Measurements from ENCODE around the gene IAPP.
"Not testable (repeated sequence)": the region's sequence is repeated elsewhere in the genome, so short reads cannot be mapped to it uniquely, and the experiment has no call there.

The IAPP gene

DNA sequence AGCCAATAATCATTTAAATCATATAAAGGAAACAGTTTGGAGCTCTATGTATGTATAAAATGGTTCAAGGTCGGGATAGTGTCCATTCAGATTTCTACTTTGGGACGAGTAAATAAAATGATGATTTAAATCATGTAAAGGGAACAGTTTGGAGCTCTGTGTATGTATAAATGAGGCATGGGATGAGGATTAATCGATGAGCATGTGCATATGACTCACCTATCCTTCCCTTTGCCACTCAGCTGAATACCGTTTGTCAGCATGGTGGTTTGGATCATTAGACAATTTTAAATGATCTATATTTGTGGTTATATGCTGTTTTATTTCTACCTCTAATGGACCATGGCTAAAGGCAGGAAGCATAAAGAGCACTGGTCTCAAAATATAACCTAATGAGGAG lies 30.9 kb upstream of the IAPP start:
- no peaks in the 10 kb centered on the region for H3K36me3 ChIP-seq (ENCODE audit: insufficient read depth, low read length)
- H3K27ac ChIP-seq (ENCODE audit: low read depth, low read length) = no peak overlapping the region
- no peaks in the 10 kb centered on the region for H3K9me3 ChIP-seq (ENCODE audit: low read length)
- no peaks in the 10 kb centered on the region for H3K27me3 ChIP-seq (ENCODE audit: control insufficient read depth in 1 of 2, insufficient read depth in 2 of 2, low read length in 2 of 2)
- no peak overlapping the region for H3K4me3 ChIP-seq (ENCODE audit: low read depth in 1 of 2, low read length in 2 of 2)
- no peaks in the 10 kb centered on the region for H3K4me1 ChIP-seq (ENCODE audit: insufficient read depth, low read length)
- no peak overlapping the region for H3K9ac ChIP-seq (ENCODE audit: low read length)

DNA sequence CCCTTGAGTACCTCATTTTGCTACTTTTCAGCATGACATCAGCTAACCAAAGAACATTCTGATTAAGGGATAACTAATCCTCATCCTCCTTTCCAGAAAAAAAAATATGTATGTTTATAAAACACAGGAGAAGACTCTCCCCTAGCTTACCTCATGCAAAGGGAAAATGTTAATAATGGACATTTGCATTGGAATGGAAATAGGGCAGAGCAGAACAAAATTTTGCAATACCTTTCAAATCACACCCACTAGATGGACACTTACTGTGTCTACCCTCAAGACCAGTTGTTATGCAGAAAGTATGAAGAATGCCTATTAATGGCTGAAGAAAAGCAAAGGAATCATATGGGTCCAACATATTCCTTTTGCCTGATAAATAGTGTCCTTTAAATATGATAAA lies 29.1 kb upstream of the IAPP start:
- no peaks in the 10 kb centered on the region for H3K9me3 ChIP-seq (ENCODE audit: low read length)
- H3K36me3 ChIP-seq (ENCODE audit: insufficient read depth, low read length) = no peaks in the 10 kb centered on the region
- H3K4me1 ChIP-seq (ENCODE audit: insufficient read depth, low read length) = no peaks in the 10 kb centered on the region
- no peaks in the 10 kb centered on the region for H3K27me3 ChIP-seq (ENCODE audit: control insufficient read depth in 1 of 2, insufficient read depth in 2 of 2, low read length in 2 of 2)
- H3K9ac ChIP-seq (ENCODE audit: low read length) = no peak overlapping the region
- no peak overlapping the region for H3K4me3 ChIP-seq (ENCODE audit: low read depth in 1 of 2, low read length in 2 of 2)
- no peak overlapping the region for H3K27ac ChIP-seq (ENCODE audit: low read depth, low read length)

DNA sequence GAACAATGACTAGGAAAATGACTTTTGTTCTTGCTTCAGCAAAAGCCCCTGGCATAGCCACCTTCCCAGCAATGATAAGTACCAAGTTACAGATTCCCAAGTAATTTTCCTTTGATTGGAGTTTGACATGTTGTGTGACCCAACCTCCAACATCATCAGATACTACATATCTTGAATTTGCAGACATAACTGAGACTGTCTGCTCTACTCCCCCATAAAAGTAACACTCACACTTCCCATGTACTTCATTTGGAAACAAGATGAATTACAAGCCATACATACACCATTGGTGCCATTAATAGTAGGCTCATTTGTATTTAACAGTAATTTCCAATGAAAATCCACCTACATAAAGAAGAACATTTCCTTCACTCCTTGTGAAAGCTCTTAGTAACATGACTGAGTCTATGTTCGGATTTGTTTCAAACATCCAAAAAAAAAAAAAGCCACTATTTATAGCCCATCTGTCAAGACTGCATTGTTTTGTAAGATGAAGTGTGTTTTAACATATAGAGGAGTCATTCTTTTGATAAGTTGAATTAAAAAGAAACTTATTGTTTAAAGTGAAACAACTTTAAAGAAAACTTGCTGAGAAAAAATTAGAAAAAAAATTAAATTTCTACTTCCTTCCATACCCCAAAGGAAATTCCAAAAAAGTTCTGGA lies 26.0 kb upstream of the IAPP start:
- H3K36me3 ChIP-seq (ENCODE audit: insufficient read depth, low read length) = no peaks in the 10 kb centered on the region
- H3K4me1 ChIP-seq (ENCODE audit: insufficient read depth, low read length) = no peaks in the 10 kb centered on the region
- no peak overlapping the region for H3K4me3 ChIP-seq (ENCODE audit: low read depth in 1 of 2, low read length in 2 of 2)
- no peaks in the 10 kb centered on the region for H3K9me3 ChIP-seq (ENCODE audit: low read length)
- no peak overlapping the region for H3K9ac ChIP-seq (ENCODE audit: low read length)
- H3K27ac ChIP-seq (ENCODE audit: low read depth, low read length) = no peak overlapping the region
- no peaks in the 10 kb centered on the region for H3K27me3 ChIP-seq (ENCODE audit: control insufficient read depth in 1 of 2, insufficient read depth in 2 of 2, low read length in 2 of 2)

DNA sequence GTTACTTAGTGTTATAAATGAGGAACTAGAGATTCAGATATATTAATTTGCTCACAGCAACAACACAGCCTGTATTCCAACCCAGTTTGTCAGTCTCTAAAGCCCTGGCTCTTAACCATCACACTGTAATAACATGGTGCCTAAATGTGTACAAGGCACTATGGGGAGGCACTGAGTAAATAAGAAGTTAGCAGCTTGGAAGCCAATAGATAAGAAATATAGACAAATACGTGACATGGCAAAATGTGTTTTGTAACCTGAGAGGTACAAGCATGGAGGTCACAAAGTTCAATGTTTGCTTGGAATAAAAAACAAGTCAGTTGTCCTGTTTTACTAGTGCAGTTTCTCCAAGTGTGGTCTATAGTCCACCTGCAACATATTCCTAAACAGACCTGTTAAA lies 21.7 kb upstream of the IAPP start:
- Histone ChIP-seq H3K27me3 (ENCODE audit: control insufficient read depth in 1 of 2, insufficient read depth in 2 of 2, low read length in 2 of 2) (no peaks in the 10 kb centered on the region), H3K9ac (ENCODE audit: low read length) (no peak overlapping the region), H3K4me1 (ENCODE audit: insufficient read depth, low read length) (no peaks in the 10 kb centered on the region), H3K9me3 (ENCODE audit: low read length) (no peaks in the 10 kb centered on the region), H3K27ac (ENCODE audit: low read depth, low read length) (no peak overlapping the region), H3K4me3 (ENCODE audit: low read depth in 1 of 2, low read length in 2 of 2) (no peak overlapping the region), H3K36me3 (ENCODE audit: insufficient read depth, low read length) (no peaks in the 10 kb centered on the region)

DNA sequence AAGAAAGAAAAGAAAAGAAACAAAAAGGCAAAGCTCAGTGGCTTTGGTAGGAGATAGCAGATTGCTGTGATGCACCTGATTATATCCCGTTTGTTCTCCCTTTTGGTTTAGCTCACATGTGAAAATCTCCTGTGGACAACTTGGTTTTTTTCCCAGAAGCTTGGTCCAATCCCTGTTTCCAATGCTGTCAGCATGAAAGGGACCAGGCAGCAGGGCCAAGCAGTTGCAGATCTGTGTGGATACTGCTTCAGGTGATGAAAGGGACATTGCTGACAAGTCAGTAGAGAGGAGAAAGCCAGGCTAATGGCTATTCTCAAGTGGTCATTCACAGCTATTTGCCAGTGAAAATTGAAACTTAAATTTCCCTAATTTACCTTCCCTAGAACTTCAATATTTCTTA lies 19.2 kb upstream of the IAPP start:
- no peak overlapping the region for H3K9ac ChIP-seq (ENCODE audit: low read length)

DNA sequence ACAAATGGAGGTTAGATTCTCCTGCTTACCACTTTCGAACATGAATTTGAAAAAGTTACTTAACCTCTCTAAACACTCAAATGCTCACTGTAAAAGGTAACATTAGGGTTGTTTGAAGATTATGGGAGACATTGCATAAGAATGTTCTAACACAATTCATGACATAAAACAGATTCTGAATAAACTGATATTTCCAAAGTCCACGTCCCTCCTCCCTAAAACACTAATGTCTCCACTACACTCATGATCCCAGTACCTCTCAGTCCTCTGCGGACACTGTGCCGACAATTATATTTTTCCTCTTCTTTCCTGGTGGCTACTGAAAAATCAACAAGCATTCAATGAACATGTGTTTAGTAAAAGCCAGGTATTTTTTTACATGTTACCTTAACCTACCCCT lies 18.8 kb upstream of the IAPP start:
- Histone ChIP-seq H3K4me3 (ENCODE audit: low read depth in 1 of 2, low read length in 2 of 2) (no peak overlapping the region), H3K4me1 (ENCODE audit: insufficient read depth, low read length) (no peaks in the 10 kb centered on the region), H3K9me3 (ENCODE audit: low read length) (no peaks in the 10 kb centered on the region), H3K36me3 (ENCODE audit: insufficient read depth, low read length) (no peaks in the 10 kb centered on the region), H3K27ac (ENCODE audit: low read depth, low read length) (no peak overlapping the region), H3K27me3 (ENCODE audit: control insufficient read depth in 1 of 2, insufficient read depth in 2 of 2, low read length in 2 of 2) (no peaks in the 10 kb centered on the region), H3K9ac (ENCODE audit: low read length) (no peak overlapping the region)

More for the DNA sequence above, 19.2 kb upstream of the IAPP start:
- H3K27ac ChIP-seq (ENCODE audit: low read depth, low read length) = no peak overlapping the region
- no peaks in the 10 kb centered on the region for H3K27me3 ChIP-seq (ENCODE audit: control insufficient read depth in 1 of 2, insufficient read depth in 2 of 2, low read length in 2 of 2)
- no peaks in the 10 kb centered on the region for H3K36me3 ChIP-seq (ENCODE audit: insufficient read depth, low read length)
- H3K4me3 ChIP-seq (ENCODE audit: low read depth in 1 of 2, low read length in 2 of 2) = no peak overlapping the region
- H3K9me3 ChIP-seq (ENCODE audit: low read length) = no peaks in the 10 kb centered on the region
- no peaks in the 10 kb centered on the region for H3K4me1 ChIP-seq (ENCODE audit: insufficient read depth, low read length)

DNA sequence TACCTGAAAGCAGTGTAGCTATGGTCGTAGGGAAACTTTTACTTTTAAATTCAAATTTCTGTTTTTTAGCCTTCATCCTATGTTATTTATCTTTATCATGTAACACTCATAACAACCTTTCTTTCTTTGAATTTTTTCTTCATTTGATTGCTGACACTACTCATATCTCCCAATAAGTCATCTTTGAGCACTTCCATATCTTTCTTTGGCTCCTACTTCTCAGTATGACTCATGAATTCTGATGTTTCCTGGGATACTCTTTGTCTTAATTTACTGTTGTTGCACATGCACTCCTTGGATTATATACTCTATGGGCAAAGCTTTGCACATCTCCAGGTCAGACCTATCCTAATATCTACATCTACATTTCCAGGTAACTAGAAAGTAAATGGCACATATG lies 18.1 kb upstream of the IAPP start:
- Histone ChIP-seq H3K4me1 (ENCODE audit: insufficient read depth, low read length) (no peaks in the 10 kb centered on the region), H3K27me3 (ENCODE audit: control insufficient read depth in 1 of 2, insufficient read depth in 2 of 2, low read length in 2 of 2) (no peaks in the 10 kb centered on the region), H3K36me3 (ENCODE audit: insufficient read depth, low read length) (no peaks in the 10 kb centered on the region), H3K4me3 (ENCODE audit: low read depth in 1 of 2, low read length in 2 of 2) (no peak overlapping the region), H3K9me3 (ENCODE audit: low read length) (no peaks in the 10 kb centered on the region), H3K9ac (ENCODE audit: low read length) (no peak overlapping the region), H3K27ac (ENCODE audit: low read depth, low read length) (no peak overlapping the region)

DNA sequence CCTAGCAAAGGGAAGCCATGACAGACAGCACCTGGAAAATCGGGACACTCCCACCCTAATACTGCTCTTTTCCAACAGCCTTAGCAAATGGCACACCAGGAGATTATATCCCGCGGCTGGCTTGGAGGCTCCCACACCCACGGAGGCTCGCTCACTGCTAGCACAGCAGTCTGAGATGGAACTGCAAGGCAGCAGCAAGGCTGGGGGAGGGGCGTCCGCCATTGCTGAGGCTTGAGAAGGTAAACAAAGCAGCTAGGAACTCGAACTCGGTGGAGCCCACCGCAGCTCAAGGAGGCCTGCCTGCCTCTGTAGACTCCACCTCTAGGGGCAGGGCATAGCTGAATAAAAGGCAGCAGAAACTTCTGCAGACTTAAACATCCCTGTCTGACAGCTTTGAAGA lies 12.1 kb upstream of the IAPP start:
- not testable (repeated sequence) for H3K36me3 ChIP-seq (ENCODE audit: insufficient read depth, low read length); H3K4me3 ChIP-seq (ENCODE audit: low read depth in 1 of 2, low read length in 2 of 2); H3K27ac ChIP-seq (ENCODE audit: low read depth, low read length); H3K4me1 ChIP-seq (ENCODE audit: insufficient read depth, low read length); H3K9me3 ChIP-seq (ENCODE audit: low read length); H3K27me3 ChIP-seq (ENCODE audit: control insufficient read depth in 1 of 2, insufficient read depth in 2 of 2, low read length in 2 of 2); H3K9ac ChIP-seq (ENCODE audit: low read length)

DNA sequence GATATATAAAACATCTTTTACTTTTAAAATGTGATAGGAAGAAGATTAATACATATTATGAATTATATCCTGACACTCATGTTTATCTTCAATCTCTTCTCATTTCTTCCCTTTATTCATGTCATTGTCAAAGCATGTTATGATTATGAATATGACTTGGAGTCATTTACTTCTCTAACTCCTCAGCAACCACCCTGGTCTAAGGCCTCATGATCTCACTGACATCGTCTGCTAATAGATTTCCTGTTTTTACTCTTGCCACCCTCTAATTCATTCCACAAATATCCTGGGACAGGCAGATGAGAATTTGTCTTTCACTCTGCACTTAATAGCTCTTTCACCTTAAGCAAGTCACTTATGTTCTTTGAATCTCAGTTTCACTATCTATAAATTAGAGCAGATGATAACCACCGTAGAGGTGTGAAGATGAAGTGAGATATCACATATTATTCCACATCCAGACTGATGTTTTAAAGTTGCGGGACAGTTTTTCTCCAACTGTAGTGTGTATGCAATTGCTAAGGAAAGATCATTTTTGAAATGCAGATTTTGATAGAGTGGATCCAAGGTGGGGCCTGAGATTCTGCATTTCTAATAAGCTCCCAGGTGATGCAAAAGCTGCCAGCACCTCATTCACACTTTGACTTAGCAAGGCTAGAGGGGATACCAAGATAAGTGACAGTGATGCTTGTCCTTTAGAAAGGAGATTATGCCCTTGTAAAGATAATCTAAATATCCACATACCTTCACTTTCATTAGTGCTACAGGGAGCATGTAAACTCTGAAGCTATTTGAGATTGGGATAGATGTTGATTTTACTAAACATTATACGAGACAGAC lies 3.3 kb upstream of the IAPP start:
- Histone ChIP-seq H3K9ac (ENCODE audit: low read length) (no peak overlapping the region), H3K27me3 (ENCODE audit: control insufficient read depth in 1 of 2, insufficient read depth in 2 of 2, low read length in 2 of 2) (no peaks in the 10 kb centered on the region), H3K9me3 (ENCODE audit: low read length) (no peaks in the 10 kb centered on the region), H3K36me3 (ENCODE audit: insufficient read depth, low read length) (no peaks in the 10 kb centered on the region), H3K4me3 (ENCODE audit: low read depth in 1 of 2, low read length in 2 of 2) (no peak overlapping the region), H3K27ac (ENCODE audit: low read depth, low read length) (no peak overlapping the region), H3K4me1 (ENCODE audit: insufficient read depth, low read length) (no peaks in the 10 kb centered on the region)

DNA sequence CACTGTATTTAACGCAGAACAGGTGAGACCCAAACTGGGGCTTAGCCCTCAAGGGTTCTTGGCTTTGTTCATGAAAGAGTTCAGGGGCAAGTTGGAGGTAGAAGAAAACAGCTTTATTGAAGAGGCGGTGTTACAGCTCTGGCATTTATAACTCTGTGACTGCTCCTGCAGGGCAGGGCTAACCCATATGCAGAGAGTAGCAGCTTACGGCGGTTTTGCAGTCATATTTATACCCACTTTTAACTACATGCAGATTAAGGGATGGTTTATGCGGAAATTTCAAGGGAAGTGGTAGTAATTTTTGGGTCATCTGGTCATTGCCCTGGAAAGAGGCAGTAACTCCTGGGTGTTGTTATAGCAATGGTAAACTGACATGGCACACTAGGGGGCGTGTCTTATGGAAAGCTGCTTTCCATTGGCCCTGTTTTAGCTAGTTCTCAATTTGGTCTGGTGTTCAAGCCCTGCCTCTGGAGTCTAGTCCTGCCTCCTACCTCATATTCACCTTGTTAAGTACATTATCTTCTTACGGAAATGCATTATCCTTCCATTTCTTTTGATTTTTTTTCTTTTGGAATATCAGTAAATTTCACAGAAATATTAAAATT lies 1.8 kb upstream of the IAPP start:
- no peak overlapping the region for H3K9ac ChIP-seq (ENCODE audit: low read length)
- no peaks in the 10 kb centered on the region for H3K36me3 ChIP-seq (ENCODE audit: insufficient read depth, low read length)
- H3K9me3 ChIP-seq (ENCODE audit: low read length) = no peaks in the 10 kb centered on the region
- no peak overlapping the region for H3K4me3 ChIP-seq (ENCODE audit: low read depth in 1 of 2, low read length in 2 of 2)
- no peaks in the 10 kb centered on the region for H3K27me3 ChIP-seq (ENCODE audit: control insufficient read depth in 1 of 2, insufficient read depth in 2 of 2, low read length in 2 of 2)
- H3K4me1 ChIP-seq (ENCODE audit: insufficient read depth, low read length) = no peaks in the 10 kb centered on the region
- H3K27ac ChIP-seq (ENCODE audit: low read depth, low read length) = no peak overlapping the region

DNA sequence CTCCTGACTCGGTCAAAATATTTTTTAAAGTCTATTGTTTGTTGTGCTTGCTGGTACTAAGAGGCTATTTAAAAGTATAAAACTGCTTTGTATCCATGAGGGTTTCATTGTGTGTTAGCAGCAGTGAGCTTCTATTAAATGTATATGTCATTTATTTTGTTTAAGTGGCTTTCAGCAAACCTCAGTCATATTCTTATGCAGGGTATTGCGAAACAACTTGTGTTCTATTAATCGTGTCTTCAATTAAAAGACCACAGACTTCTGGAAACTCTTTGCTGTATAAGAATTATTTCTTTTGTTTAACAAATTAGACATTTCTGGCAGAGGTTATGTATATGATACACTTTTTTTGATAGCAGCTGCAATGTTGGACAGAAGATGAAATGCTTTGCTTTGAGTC lies 6.5 kb downstream of the IAPP start:
- Histone ChIP-seq H3K27me3 (ENCODE audit: control insufficient read depth in 1 of 2, insufficient read depth in 2 of 2, low read length in 2 of 2) (no peaks in the 10 kb centered on the region), H3K9ac (ENCODE audit: low read length) (no peak overlapping the region), H3K4me1 (ENCODE audit: insufficient read depth, low read length) (no peaks in the 10 kb centered on the region), H3K9me3 (ENCODE audit: low read length) (no peaks in the 10 kb centered on the region), H3K36me3 (ENCODE audit: insufficient read depth, low read length) (no peaks in the 10 kb centered on the region), H3K4me3 (ENCODE audit: low read depth in 1 of 2, low read length in 2 of 2) (no peak overlapping the region), H3K27ac (ENCODE audit: low read depth, low read length) (no peak overlapping the region)
